HG03439 (cell line): ENCODE results near the gene PELI1.

Experiments used
- ATAC-seq: cut with Tn5 transposase; IDR thresholded peaks from one replicate; pipeline ENCODE4 v1.9.1; 2021; ENCODE audit warnings: mild to moderate bottlenecking, moderate library complexity; ENCODE audit not compliant: unreplicated experiment

Gene PELI1

GRCh38 chr2:64157792-64158191 is 13.6 kb upstream of the PELI1 start:
- no peak for ATAC-seq

DNA sequence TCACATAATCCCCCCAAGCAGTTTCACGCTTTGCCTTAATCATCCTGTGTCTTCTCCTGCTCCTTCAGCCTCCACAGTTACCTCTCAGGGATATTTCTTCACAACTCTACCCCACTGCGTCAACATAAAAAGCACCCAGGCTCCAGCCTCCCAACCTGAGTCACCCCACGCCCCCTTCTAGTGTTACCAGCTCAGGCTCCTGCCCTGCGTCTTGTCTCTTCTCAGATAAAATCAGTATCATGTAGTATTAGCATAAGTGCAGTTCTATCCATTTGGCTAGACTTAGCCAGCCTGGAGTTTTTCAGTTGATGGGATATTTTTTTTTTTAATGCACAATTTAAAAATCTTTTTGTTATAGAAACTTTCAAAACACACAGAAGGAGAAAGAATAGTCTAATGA is 9.6 kb upstream of the PELI1 start:
- no peak for ATAC-seq

GRCh38 chr2:64151476-64151875 is 7.3 kb upstream of the PELI1 start:
- no peak for ATAC-seq

- no peak for ATAC-seq
Measured at GRCh38 chr2:64145714-64146113, 1.5 kb upstream of the PELI1 start.

DNA sequence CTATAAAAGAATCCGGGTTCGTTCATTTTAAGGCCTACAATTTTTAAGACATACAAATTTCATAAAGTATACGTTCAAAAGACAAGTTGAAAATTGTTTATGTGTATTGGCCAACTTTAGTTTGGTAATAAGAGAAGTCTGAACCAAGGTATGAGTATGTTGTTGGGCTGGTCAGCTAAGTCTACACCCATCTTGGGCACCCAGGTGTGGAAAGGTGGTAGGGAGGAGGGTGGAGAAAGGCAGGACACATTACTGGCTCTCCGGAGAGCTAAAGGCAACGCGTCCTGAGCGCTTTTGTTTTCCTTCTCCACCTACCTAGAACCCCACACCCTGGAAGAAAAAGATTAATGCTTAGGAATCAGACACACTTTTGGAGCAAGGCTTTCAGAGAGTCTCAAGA is 899 bp upstream of the PELI1 start:
- ATAC-seq: no peak

- peak; percentile 21 for ATAC-seq
Measured at GRCh38 chr2:64143169-64144056, 807 bp downstream of the PELI1 start.

DNA sequence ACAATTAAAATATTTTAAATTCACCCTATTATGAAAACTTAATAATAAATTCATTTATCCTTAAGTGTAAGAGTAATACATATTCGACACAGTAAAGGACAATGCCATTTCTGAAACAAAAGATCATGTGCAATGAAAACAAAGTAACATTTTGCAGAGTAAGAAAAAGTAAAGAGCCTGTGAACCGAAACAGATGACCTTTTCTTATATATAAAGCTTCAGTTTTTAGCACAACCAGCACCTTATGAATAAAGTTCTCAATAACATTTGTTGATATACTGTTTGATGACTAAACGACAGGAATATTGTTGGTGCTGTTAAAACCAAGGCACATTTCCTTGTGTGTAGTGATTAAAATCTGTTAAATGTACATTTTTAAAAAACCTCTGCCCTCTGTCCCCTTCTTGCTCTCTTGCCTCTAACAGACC is 1.5 kb downstream of the PELI1 start:
- no peak for ATAC-seq

DNA sequence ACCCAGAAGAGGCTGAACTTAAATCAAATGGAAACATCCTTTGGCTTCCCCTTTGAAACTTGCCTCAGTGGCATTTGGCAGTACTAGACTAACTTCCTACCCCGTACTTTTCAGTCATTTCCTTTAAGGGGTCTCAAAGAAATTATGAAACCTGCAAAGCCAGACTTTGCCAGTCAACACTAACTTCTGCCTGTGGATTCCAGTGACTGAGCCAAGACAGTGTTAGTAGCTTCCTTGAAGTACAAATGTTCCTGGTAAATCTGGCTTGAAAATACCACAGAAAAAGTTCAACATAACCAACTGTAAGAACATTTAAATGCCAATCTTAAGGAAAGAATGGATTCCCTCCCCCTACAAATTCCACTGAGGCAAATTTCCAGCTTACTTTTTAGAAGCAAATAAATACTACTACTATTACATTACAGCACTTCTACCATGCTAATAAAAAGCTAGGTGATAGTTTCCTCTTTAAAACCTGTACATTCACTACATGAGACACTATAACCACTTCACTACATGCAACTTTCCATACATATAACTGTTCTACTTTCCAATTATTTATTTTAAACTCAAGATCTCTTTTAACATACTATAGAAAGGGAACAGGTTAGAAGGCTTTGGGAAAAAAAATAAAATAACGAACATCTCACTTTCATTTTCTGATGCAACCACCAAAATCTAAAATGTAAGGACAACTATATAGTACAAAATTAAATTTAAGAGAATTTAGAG is 2.4 kb downstream of the PELI1 start:
- no peak for ATAC-seq

DNA sequence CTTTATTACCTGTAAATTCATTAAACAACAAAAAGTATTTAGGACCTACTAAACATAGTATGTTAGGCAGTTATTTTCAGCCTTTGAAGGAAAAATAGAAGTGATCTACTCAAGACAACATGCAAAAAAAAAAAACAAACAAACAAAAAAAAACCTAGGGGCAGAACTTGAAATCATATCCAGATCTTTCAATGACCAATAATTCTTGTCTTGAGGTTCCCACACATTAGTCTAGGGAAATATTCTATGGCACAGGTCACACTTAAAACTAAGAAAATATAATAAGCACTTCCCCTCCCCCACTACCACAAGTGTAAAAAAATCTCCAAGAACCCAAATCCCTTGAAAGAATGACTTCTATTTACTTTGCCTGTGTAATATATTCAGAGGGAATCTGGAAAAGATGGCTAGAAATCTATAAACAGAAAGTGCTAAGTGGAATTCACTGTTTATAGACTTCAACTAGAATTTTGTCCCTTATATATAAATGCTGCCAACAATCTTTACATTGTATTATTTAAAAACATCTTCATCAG is 3.5 kb downstream of the PELI1 start:
- ATAC-seq: no peak

GRCh38 chr2:64139956-64140355 is 4.3 kb downstream of the PELI1 start:
- ATAC-seq: no peak

DNA sequence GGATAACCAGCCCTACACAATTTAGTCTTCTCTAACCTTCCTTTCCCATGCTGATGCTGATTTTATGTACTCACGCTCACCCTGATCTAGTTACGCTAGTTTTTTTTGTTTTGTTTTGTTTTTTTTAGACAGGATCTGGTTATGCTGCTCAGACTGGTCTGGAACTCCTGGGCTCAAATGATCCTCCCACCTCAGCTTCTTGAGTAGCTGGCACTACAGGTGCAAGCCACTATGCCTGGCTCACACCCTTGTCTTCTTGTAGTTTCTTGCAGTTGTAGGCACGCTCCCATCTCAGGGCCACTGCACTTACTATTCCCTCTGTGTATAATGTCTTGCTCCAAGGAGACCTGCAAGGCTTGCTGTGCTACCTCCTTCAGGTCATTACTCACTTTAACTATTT is 6.2 kb downstream of the PELI1 start:
- ATAC-seq: no peak

GRCh38 chr2:64137567-64137966 is 6.7 kb downstream of the PELI1 start:
- no peak for ATAC-seq

- no peak for ATAC-seq
Measured at GRCh38 chr2:64135421-64135820, 8.8 kb downstream of the PELI1 start.

DNA sequence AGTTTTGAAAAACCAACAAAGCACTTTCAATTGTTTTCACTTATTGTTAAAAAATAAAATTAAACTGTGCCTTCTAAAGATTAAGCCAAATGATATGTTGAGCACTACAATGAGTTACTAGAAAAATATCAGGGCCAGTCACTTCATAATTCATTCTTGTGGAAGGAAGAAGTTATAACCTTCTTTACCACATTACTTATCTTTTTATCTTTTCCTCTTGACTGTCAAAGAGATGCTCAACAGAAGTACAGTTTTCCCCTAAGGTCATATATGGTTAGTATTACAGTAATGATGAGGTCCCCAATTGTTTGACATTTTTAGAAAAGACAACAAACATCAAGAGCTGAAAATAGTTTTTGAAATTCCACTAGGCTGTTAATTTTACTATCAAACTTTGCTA is 9.4 kb downstream of the PELI1 start:
- ATAC-seq: no peak

DNA sequence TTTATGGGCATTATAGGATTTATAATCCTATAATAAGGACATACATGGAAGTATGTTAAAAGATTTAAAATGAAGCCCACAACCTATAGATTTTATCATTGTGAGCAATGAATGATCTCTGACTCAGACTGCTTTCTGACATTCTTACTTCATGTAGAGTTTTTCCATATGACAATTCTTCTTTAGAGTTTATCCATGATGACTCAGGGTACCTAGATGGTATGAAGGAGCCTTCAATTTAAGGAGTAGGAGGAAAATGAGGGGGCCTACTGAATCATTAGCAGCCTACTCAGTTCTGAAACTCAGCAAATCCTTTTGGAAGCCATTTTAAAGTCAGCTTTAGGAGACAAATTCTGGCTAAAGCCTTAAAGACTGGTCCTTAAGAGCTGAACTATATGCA is 10.4 kb downstream of the PELI1 start:
- no peak for ATAC-seq

DNA sequence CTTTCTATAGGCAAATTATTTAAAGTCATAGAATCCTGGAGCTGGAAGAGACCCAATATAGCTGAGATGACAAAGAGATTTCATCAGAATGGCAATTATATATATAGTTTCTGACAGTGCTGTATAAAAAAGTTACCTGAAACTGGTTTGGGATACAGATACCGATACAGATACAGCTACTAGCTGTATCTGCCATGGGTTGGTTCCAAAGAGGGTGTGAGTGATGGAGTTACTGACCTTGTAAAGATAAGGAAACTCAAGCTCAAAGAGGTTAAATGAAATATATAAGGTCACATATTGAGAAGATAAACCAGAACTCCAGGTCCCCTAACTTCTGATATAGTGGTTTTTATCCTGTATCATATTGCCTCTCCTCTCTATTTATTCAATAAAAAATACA is 10.9 kb downstream of the PELI1 start:
- ATAC-seq: no peak

GRCh38 chr2:64130333-64130732 is 13.9 kb downstream of the PELI1 start:
- ATAC-seq: no peak

DNA sequence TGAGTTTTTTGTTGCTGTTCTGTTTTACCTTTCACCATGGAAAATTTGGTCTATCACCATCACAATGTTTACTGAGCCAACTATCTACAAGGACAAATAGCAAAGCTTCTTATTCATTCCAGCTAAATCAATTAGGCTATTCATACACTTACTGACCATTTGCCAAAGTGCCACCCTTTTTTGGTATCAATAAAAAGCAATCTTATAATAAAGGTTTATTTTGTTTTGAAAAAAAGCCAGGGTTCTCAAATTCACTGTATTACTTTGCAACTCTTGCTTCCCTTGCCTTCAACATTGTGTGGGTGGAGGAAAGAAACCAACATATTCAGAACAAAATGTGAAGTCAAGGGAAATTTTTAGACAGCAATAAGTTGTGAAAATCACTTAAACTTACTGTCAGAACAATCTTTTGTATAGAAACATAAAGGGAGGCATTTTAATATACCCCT is 15.3 kb downstream of the PELI1 start:
- ATAC-seq: no peak

GRCh38 chr2:64128406-64128805 is 15.8 kb downstream of the PELI1 start:
- ATAC-seq: no peak

- ATAC-seq: no peak
Measured at GRCh38 chr2:64127119-64127518, 17.1 kb downstream of the PELI1 start.

DNA sequence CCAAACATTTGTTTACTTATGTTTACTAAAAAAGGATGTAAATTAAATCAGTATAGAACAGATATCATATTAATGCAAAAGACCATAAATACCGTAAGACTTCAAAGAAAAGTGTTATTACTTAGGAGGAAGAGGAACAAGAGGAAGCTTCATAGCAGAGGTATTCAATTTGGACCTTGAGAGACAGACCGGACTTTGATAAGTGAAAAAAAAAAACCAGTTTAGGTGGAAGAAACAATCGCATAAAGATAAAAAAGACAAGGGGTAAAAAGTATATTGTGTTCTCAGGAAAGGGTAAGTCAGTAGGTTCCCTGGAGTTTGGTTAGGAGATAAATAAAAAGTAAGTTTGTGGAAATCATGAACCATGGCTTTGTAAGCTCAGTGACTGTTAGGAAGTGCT is 17.6 kb downstream of the PELI1 start:
- ATAC-seq: no peak

DNA sequence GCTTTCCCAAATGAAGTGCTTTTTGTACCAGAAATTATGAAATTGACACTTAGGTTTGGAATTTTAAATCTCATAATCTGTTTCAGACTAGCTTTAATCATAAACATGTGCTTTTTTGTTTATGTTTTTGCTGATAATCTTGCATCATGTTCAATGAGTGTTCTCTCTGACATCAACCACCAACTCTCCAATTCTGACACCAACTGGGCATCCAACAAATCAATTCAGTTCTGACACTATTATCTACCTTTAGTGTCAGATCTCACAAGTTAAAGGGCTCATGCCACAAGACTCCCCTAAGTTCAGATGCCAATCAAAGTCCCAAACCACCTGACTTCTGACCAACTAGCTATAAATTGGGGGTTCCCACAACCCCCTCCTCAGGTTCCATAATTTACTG is 19.6 kb downstream of the PELI1 start:
- ATAC-seq: no peak
